A549 (cell line): Measurements from ENCODE around the gene PPP2R5C. TPM values are rescaled to one million over a fixed set of nuclear protein-coding genes. Genes with fewer than 3 reads are reported as not detected.

Experiments used
- ATAC-seq, 2 experiments: fragments of 200-7000 bp in 1 of 2; fragments of >200 bp in 1 of 2; cut with Nextera tagmentation in 1 of 2; cut with Tn5 transposase in 1 of 2; 3 replicates each; pipeline versions ENCODE4 v1.8.0 to v1.9.1; 2018 to 2020; ENCODE audit warnings: mild to moderate bottlenecking in 1 of 2, moderate library complexity in 1 of 2
- CTCF ChIA-PET: fragments of 300-600 bp; sonication (Branson Sonifier 250); formaldehyde crosslinking; extraction: SDS; loops from one replicate; lab custom pipeline; 2021; ENCODE audit warnings: antibody characterized with exemption, inconsistent platforms; lab: Yijun Ruan, JAX
- POLR2A ChIA-PET: fragments of 350-600 bp; formaldehyde crosslinking; extraction: SDS; loops from one replicate; lab custom pipeline; 2021; ENCODE audit warnings: antibody characterized with exemption, inconsistent platforms; lab: Yijun Ruan, JAX
- DNase-seq, 2 experiments: peaks; one replicate each; pipeline versions ENCODE4 v3.0.0 to v3.0.0-alpha.2; 2011 to 2016; ENCODE audit warnings: low read depth in 1 of 2, low spot score in 1 of 2
- FAIRE-seq: peaks from 2 replicates; lab custom pipeline; 2011; peaks lifted over from hg19 to GRCh38; lab: Jason Lieb, UNC
- H3K27ac ChIP-seq, 2 experiments: fragments of >200 bp; sonication (Bioruptor Twin); formaldehyde crosslinking; 3 replicates each; pipeline ENCODE4 v1.5.1; 2016 to 2017
- H3K4me1 ChIP-seq: fragments of >200 bp; sonication (Bioruptor Twin); formaldehyde crosslinking; 3 replicates; pipeline ENCODE4 v1.6.1; 2016
- H3K4me2 ChIP-seq: fragments of >200 bp; sonication (Bioruptor Twin); formaldehyde crosslinking; 3 replicates; pipeline ENCODE4 v1.6.1; 2016
- H3K4me3 ChIP-seq: fragments of >200 bp; sonication (Bioruptor Twin); formaldehyde crosslinking; 3 replicates; pipeline ENCODE4 v1.5.1; 2016
- H3K9me3 ChIP-seq: fragments of >200 bp; sonication (Bioruptor Twin); formaldehyde crosslinking; 3 replicates; pipeline ENCODE4 v1.6.1; 2016
- CBX2 ChIP-seq: fragments of 200-600 bp; sonication (generic); IDR thresholded peaks from 2 replicates; pipeline ENCODE4 v1.6.1; 2016; ENCODE audit warnings: low read depth, mild to moderate bottlenecking, borderline replicate concordance
- CEBPB ChIP-seq, 2 experiments: fragments of >200 bp in 1 of 2; sonication (Bioruptor Twin) in 1 of 2; formaldehyde crosslinking in 1 of 2; IDR thresholded peaks; 2 replicates each; pipeline ENCODE4 v1.6.1; 2012 to 2016
- CHD2 ChIP-seq: fragments of 150-350 bp; IDR thresholded peaks from 2 replicates; pipeline ENCODE4 v1.6.1; 2014; ENCODE audit warnings: low read length; ENCODE audit not compliant: partially characterized antibody
- EHF ChIP-seq: fragments of 250-450 bp; sonication (Bioruptor Pico); IDR thresholded peaks from 2 replicates; pipeline ENCODE4 v1.5.0; 2020; ENCODE audit warnings: mild to moderate bottlenecking
- EHMT2 ChIP-seq: fragments of 200-600 bp; sonication (generic); IDR thresholded peaks from 2 replicates; pipeline ENCODE4 v1.6.1; 2016; ENCODE audit warnings: antibody characterized with exemption, low read depth, mild to moderate bottlenecking, moderate library complexity
- EP300 ChIP-seq, 2 experiments: fragments of >200 bp; sonication (Bioruptor Twin); formaldehyde crosslinking; IDR thresholded peaks; 2 replicates in 1 of 2; 3 replicates in 1 of 2; pipeline ENCODE4 v1.6.1; 2016 to 2017
- FOSL2 ChIP-seq, 2 experiments: fragments of 450-650 bp in 1 of 2; fragments of >200 bp in 1 of 2; sonication (Bioruptor Twin) in 1 of 2; formaldehyde crosslinking; IDR thresholded peaks; 2 replicates each; pipeline versions ENCODE4 v1.5.0 to v1.6.1; 2016 to 2020; ENCODE audit warnings: mild to moderate bottlenecking in 1 of 2, moderate library complexity in 1 of 2
- JUN ChIP-seq, 2 experiments: fragments of >200 bp; sonication (Bioruptor Twin); formaldehyde crosslinking; IDR thresholded peaks; 2 replicates in 1 of 2; 3 replicates in 1 of 2; pipeline ENCODE4 v1.6.1; 2016 to 2017
- JUNB ChIP-seq: fragments of >200 bp; sonication (Bioruptor Twin); formaldehyde crosslinking; IDR thresholded peaks from 2 replicates; pipeline ENCODE4 v1.6.1; 2016
- KDM1A ChIP-seq: fragments of 200-600 bp; sonication (generic); IDR thresholded peaks from 2 replicates; pipeline ENCODE4 v1.6.1; 2016; ENCODE audit warnings: low read depth, mild to moderate bottlenecking
- KDM5A ChIP-seq: fragments of 200-600 bp; sonication (generic); IDR thresholded peaks from 2 replicates; pipeline ENCODE4 v1.6.1; 2016; ENCODE audit warnings: antibody characterized with exemption, mild to moderate bottlenecking
- MAFK ChIP-seq: fragments of 450-650 bp; IDR thresholded peaks from 2 replicates; pipeline ENCODE4 v1.6.1; 2014; ENCODE audit not compliant: partially characterized antibody
- MYC ChIP-seq: IDR thresholded peaks from 2 replicates; pipeline ENCODE4 v1.6.1; 2012; ENCODE audit warnings: mild to moderate bottlenecking, inconsistent platforms, low read length, improper control_type of control experiment, borderline replicate concordance
- POLR2A ChIP-seq: IDR thresholded peaks from 2 replicates; pipeline ENCODE4 v1.6.1; 2012; ENCODE audit warnings: mild to moderate bottlenecking, low read length
- RARB ChIP-seq: fragments of 250-450 bp; sonication (Bioruptor Pico); IDR thresholded peaks from 2 replicates; pipeline ENCODE4 v1.8.0; 2021; ENCODE audit warnings: mild to moderate bottlenecking, moderate library complexity
- RCOR1 ChIP-seq: fragments of 150-350 bp; IDR thresholded peaks from 2 replicates; pipeline ENCODE4 v1.6.1; 2014; ENCODE audit warnings: antibody characterized with exemption, low read length, low read depth
- SMC3 ChIP-seq: fragments of >200 bp; sonication (Bioruptor Twin); formaldehyde crosslinking; IDR thresholded peaks from 3 replicates; pipeline ENCODE4 v1.6.1; 2018; ENCODE audit warnings: inconsistent platforms
- TFCP2L1 ChIP-seq: fragments of 250-450 bp; sonication (Bioruptor Pico); IDR thresholded peaks from 2 replicates; pipeline ENCODE4 v1.5.0; 2021; ENCODE audit warnings: mild to moderate bottlenecking
- TP53 ChIP-seq: fragments of 250-450 bp; sonication (Bioruptor Pico); IDR thresholded peaks from 2 replicates; pipeline ENCODE4 v1.5.0; 2021; ENCODE audit warnings: mild to moderate bottlenecking, moderate library complexity
- ZC3H11A ChIP-seq: fragments of 450-650 bp; IDR thresholded peaks from 2 replicates; pipeline ENCODE4 v1.6.1; 2014; ENCODE audit warnings: antibody characterized with exemption, mild to moderate bottlenecking
- ZFP36 ChIP-seq: fragments of 450-650 bp; IDR thresholded peaks from 2 replicates; pipeline ENCODE4 v1.6.1; 2014; ENCODE audit warnings: borderline replicate concordance; ENCODE audit not compliant: partially characterized antibody
- ZSCAN20 ChIP-seq: fragments of 250-450 bp; sonication (Bioruptor Pico); IDR thresholded peaks from 2 replicates; pipeline ENCODE4 v1.8.0; 2022; ENCODE audit warnings: mild to moderate bottlenecking, moderate library complexity
- WGBS: methylation state at CpG from one replicate; pipeline ENCODE4 v1.1.6; 2017; ENCODE audit errors: missing lambda C conversion rate; 5-methylcytosine and 5-hydroxymethylcytosine counted together
- polyA plus RNA-seq, 4 experiments: library from polyadenylated mRNA; depleted of rRNA in 3 of 4; stranded (reverse); fragments of >200 nt; fragmentation: RNase III in 1 of 4; extraction: RNeasy Plus Mini Kit Qiagen cat#74134 plus additional on column Dnase treatment in 1 of 4; gene quantifications; 2 replicates in 3 of 4; 3 replicates in 1 of 4; pipeline ENCODE4 v1.2.3, GENCODE V29; 2011 to 2017
- TF ChIP-seq, protein P1 (sequence below): fragments of 250-450 bp; sonication (Bioruptor Pico); IDR thresholded peaks from 2 replicates; pipeline ENCODE4 v1.5.0; 2020; ENCODE audit warnings: low read depth, mild to moderate bottlenecking, moderate library complexity
- TF ChIP-seq, protein P2 (sequence below): fragments of 250-450 bp; sonication (Bioruptor Pico); IDR thresholded peaks from 2 replicates; pipeline ENCODE4 v1.5.0; 2021; ENCODE audit warnings: mild to moderate bottlenecking, moderate library complexity, borderline replicate concordance

PPP2R5C gene
- polyA plus RNA-seq, 2 of the 4 experiments (the other 2 are of a cell fraction): 74.8 to 150 TPM

DNA sequence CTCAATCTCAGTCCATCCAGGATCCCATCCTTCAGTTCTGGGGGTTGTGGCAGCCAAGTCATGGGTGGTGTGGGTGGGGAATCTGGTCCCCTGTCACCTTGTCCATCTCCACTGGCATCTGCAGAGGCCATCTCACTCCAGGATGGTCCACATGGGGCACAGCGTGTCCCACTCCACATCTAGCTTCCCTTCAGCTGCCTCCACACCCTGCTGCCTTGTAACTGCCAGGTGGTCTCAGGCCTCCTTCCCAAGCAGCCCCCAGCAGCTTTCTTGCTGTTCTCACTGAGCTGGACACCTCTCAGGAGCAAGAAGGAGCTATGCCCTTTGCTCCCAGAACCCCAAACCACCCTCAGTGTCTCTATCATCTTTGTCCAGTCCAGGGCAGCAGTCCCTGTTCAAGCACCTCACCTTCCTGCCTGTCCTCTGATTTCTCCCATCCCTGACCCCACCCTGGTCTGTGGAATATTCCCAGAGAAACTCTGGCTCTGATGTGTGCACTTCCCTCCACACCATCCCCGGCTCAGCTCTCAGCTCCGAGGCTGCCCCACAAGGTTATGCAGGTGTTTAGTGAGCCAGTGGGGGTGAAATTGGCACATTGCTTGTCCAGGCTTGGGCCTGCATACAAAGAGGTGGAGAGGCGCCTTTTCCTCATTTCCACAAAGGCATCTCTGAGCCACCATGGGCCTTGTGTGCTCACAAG, 189.2 kb downstream of the PPP2R5C start:
- POLR2A ChIA-PET: no interaction called here
- no peak overlapping the region for H3K4me2 ChIP-seq

DNA sequence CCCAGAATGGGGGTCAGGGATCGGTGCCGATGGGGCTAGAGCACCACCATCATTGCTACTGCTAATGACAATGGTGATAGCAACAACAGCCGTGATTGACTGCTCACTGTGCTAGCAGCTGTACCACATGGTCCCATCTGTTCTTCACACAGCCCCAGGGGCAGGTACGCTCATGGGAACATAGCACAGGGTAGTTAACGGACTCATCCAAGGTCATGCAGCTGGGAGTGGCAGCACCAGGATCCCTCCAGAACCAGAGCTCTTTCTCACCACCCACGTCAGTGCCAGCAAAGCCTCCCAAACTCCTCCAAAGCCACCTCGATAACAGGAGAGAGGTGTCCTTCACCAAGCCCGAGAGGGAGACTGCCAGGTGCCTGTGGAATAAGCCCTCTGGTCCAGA, 191.6 kb downstream of the PPP2R5C start:
- CTCF ChIA-PET: interaction anchor here (0.6 to 9.4 kb wide), 13 partner anchors 8 to 265 kb away, joined by 3 to 59 read pairs (median 4); no protein-coding TSS in a partner anchor
- Histone ChIP-seq H3K27ac (no peak overlapping the region), H3K4me3 (no peak overlapping the region), H3K9me3 (no peaks in the 10 kb centered on the region), H3K4me2 (no peak overlapping the region), H3K4me1 (peaks cover 7% of the 10 kb centered on the region; the same call in 1 of the 3 replicates)
- no peak for FAIRE-seq
- POLR2A ChIA-PET: no interaction called here
- ATAC-seq: no peak
- 54% methylated on average over 8 of the region's 8 CpGs for WGBS
- TF ChIP-seq ZSCAN20 (CRISPR knock-in tag): no peak
- TF ChIP-seq POLR2A: no peak; the same call in 1 of the 2 replicates
- TF ChIP-seq JUN (IDR thresholded peaks at IDR 0.05): no peak
- TF ChIP-seq, protein P1, sequence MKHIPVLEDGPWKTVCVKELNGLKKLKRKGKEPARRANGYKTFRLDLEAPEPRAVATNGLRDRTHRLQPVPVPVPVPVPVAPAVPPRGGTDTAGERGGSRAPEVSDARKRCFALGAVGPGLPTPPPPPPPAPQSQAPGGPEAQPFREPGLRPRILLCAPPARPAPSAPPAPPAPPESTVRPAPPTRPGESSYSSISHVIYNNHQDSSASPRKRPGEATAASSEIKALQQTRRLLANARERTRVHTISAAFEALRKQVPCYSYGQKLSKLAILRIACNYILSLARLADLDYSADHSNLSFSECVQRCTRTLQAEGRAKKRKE (CRISPR knock-in tag): no peak
- TF ChIP-seq, protein P2, sequence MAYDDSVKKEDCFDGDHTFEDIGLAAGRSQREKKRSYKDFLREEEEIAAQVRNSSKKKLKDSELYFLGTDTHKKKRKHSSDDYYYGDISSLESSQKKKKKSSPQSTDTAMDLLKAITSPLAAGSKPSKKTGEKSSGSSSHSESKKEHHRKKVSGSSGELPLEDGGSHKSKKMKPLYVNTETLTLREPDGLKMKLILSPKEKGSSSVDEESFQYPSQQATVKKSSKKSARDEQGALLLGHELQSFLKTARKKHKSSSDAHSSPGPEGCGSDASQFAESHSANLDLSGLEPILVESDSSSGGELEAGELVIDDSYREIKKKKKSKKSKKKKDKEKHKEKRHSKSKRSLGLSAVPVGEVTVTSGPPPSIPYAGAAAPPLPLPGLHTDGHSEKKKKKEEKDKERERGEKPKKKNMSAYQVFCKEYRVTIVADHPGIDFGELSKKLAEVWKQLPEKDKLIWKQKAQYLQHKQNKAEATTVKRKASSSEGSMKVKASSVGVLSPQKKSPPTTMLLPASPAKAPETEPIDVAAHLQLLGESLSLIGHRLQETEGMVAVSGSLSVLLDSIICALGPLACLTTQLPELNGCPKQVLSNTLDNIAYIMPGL: no peak
- TF ChIP-seq FOSL2 (IDR thresholded peaks at IDR 0.05): no peak
- no peak for TF ChIP-seq FOSL2 (CRISPR knock-in tag; IDR thresholded peaks at IDR 0.05)
- TF ChIP-seq SMC3: no peak
- TF ChIP-seq EP300 (IDR thresholded peaks at IDR 0.05): no peak
- no peak for TF ChIP-seq CBX2
- no peak for TF ChIP-seq TP53 (CRISPR knock-in tag)
- no peak for TF ChIP-seq MAFK
- TF ChIP-seq MYC: no peak
- no peak for TF ChIP-seq EHF (CRISPR knock-in tag)
- TF ChIP-seq TFCP2L1 (CRISPR knock-in tag): no peak
- TF ChIP-seq ZFP36: no peak
- no peak for TF ChIP-seq ZC3H11A
- no peak for DNase-seq

More for the DNA sequence above, 189.2 kb downstream of the PPP2R5C start:
- CTCF ChIA-PET: interaction anchor here (0.7 to 9.4 kb wide), 4 partner anchors 11 to 242 kb away, joined by 3 to 59 read pairs (median 17); no protein-coding TSS in a partner anchor
- DNase-seq (no peak), ATAC-seq (no peak), FAIRE-seq (no peak)
- Histone ChIP-seq H3K4me3 (no peak overlapping the region), H3K4me1 (peaks cover 11% of the 10 kb centered on the region; the same call in 1 of the 3 replicates), H3K27ac (no peak overlapping the region), H3K9me3 (no peaks in the 10 kb centered on the region)
- 79% methylated on average over 4 of the region's 4 CpGs for WGBS
- no peak for TF ChIP-seq ZFP36
- no peak for TF ChIP-seq EHMT2
- no peak for TF ChIP-seq JUNB
- TF ChIP-seq TP53 (CRISPR knock-in tag): no peak
- no peak for TF ChIP-seq CEBPB (IDR thresholded peaks at IDR 0.05)
- TF ChIP-seq KDM1A: no peak
- no peak for TF ChIP-seq MYC

DNA sequence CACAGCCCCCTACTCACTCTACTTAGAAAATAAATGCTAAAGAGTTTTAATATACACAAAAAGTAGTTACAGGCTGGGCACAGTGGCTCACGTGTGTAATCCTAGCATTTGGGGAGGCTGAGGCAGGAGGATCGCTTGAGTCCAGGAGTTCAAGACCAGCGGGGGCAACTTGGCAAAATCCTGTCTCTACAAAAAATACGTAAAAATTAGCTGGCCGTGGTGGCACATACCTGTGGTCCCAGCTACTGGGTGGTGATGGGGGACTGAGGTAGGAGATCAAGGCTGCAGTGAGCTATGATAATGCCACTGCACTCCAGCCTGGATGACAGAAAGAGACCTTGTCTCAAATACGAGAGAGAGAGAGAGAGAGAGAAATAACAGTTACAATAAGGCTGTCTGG, 193.0 kb downstream of the PPP2R5C start:
- WGBS: 78% methylated on average over 6 of the region's 6 CpGs
- DNase-seq: no peak
- Histone ChIP-seq H3K4me3 (no peak overlapping the region), H3K4me2 (no peak overlapping the region), H3K4me1 (peaks cover 2% of the 10 kb centered on the region; the same call in 1 of the 3 replicates), H3K27ac (no peak overlapping the region), H3K9me3 (no peaks in the 10 kb centered on the region)
- ChIA-PET POLR2A (no interaction called here), CTCF (interaction anchor here (1.2 to 9.4 kb wide), 6 partner anchors 37 to 248 kb away, joined by 3 to 59 read pairs (median 5); no protein-coding TSS in a partner anchor)
- TF ChIP-seq RCOR1 (no peak), KDM5A (no peak), CHD2 (no peak), EHMT2 (no peak), RARB (CRISPR knock-in tag) (no peak)
- no peak for FAIRE-seq
- no peak for ATAC-seq
